ENCODE data around the gene EPB41L5.
A peak's percentile ranks its signal among the peaks of the same experiment; 100 is the strongest.
"Not testable (repeated sequence)": the region's sequence is repeated elsewhere in the genome, so short reads cannot be mapped to it uniquely, and the experiment has no call there.

The EPB41L5 gene

GRCh38 chr2:120029672-120030640, 17.1 kb downstream of the EPB41L5 start:
- DNase-seq: no peak

GRCh38 chr2:120032297-120032696, 19.4 kb downstream of the EPB41L5 start:
- no peak for DNase-seq

GRCh38 chr2:120034027-120034426, 21.1 kb downstream of the EPB41L5 start:
- no peak for DNase-seq

GRCh38 chr2:120034621-120035020, 21.7 kb downstream of the EPB41L5 start:
- DNase-seq: no peak

GRCh38 chr2:120036145-120036544, 23.3 kb downstream of the EPB41L5 start:
- DNase-seq: no peak

- no peak for DNase-seq
Observed at GRCh38 chr2:120037995-120038541, 25.2 kb downstream of the EPB41L5 start.

GRCh38 chr2:120042359-120042758, 29.5 kb downstream of the EPB41L5 start:
- DNase-seq: no peak

GRCh38 chr2:120044336-120044735, 31.5 kb downstream of the EPB41L5 start:
- DNase-seq: no peak

- not testable (repeated sequence) for DNase-seq
Observed at GRCh38 chr2:120045775-120046174, 32.9 kb downstream of the EPB41L5 start.

- not testable (repeated sequence) for DNase-seq
Observed at GRCh38 chr2:120046252-120046651, 33.4 kb downstream of the EPB41L5 start.

GRCh38 chr2:120052597-120052996, 39.7 kb downstream of the EPB41L5 start:
- DNase-seq: no peak

GRCh38 chr2:120053891-120054290, 41.0 kb downstream of the EPB41L5 start:
- no peak for DNase-seq

- DNase-seq: no peak
Observed at GRCh38 chr2:120059483-120059882, 46.6 kb downstream of the EPB41L5 start.

GRCh38 chr2:120060088-120060623, 47.3 kb downstream of the EPB41L5 start:
- no peak for DNase-seq

GRCh38 chr2:120064664-120065063, 51.8 kb downstream of the EPB41L5 start:
- no peak for DNase-seq

- peak; percentile 70 for DNase-seq
Observed at GRCh38 chr2:120066800-120067547, 54.1 kb downstream of the EPB41L5 start.

- DNase-seq: not testable (repeated sequence)
Observed at GRCh38 chr2:120068040-120068658, 55.3 kb downstream of the EPB41L5 start.

GRCh38 chr2:120075545-120075944, 62.7 kb downstream of the EPB41L5 start:
- DNase-seq: no peak

- no peak for DNase-seq
Observed at GRCh38 chr2:120077896-120078295, 65.0 kb downstream of the EPB41L5 start.

GRCh38 chr2:120079647-120080046, 66.8 kb downstream of the EPB41L5 start:
- DNase-seq: no peak

- DNase-seq: no peak
Observed at GRCh38 chr2:120091436-120091835, 78.6 kb downstream of the EPB41L5 start.

GRCh38 chr2:120094795-120095194, 81.9 kb downstream of the EPB41L5 start:
- no peak for DNase-seq

GRCh38 chr2:120100627-120101026, 87.8 kb downstream of the EPB41L5 start:
- no peak for DNase-seq
